DMS53 treated with DMSO at 0.1 percent for 48 hours (cell line): Measurements from ENCODE around the gene PPL.

Source experiments
- DNase-seq: peaks from one replicate; lab custom pipeline; 2025; ENCODE audit not compliant: unreplicated experiment; lab: John Stamatoyannopoulos, UW

Gene PPL

DNA sequence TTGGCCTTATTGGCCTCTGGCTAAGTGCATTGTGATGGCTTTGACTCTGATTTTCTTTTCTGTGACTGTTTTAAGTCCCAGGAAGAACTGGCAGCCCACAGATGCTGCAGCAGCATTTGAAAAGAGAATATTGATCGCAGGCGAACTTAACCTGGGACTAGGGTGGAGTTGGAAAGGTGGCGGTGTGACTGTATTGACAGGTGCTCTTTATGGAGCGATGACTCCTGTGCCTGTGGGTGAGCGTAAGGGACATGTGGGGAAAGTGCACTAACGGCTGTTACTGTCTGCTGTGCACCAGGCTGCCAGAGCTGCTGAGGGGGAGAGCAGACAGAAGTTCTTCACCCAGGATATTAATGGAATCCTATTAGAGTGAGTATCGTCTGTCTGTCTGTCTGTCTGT, 68.4 kb downstream of the PPL start:
- DNase-seq, result no peak

DNA sequence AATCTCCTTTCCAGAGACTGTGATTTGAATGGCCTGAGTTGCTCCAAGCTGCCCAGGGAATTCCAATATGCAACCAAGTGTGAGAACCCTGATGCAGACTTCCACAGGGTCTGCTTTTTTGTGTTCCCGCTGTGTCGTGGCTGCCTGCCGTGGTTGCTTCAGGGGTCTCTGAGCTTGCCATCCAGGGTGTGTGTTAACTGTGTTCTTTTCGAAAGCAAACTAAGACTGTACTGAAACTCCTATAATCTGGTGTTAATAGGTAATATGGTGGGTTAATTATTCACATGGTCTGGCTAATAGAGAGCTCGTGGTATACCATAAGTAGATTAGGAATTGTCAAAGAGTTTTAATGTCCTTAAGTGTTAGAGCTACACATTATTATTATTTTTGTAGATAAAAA, 68.9 kb downstream of the PPL start:
- DNase-seq, result no peak

DNA sequence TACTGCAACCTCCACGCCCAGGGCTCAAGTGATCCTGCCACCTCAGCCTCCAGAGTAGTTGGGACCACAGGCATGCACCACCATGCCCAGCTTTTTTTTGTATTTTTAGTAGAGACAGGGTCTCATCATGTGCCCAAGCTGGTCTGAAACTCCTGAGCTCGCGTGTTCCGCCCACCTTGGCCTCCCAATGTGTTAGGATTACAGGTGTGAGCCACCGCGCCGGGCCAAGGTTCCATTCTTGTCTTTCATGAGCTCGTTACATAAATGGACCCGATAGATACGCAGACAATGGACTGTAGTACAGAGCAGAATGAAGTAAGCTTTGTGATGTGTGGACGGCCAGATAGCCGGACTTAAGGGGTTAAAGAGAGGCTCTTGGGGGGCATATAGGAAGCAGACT, 70.4 kb downstream of the PPL start:
- no peak for DNase-seq

DNA sequence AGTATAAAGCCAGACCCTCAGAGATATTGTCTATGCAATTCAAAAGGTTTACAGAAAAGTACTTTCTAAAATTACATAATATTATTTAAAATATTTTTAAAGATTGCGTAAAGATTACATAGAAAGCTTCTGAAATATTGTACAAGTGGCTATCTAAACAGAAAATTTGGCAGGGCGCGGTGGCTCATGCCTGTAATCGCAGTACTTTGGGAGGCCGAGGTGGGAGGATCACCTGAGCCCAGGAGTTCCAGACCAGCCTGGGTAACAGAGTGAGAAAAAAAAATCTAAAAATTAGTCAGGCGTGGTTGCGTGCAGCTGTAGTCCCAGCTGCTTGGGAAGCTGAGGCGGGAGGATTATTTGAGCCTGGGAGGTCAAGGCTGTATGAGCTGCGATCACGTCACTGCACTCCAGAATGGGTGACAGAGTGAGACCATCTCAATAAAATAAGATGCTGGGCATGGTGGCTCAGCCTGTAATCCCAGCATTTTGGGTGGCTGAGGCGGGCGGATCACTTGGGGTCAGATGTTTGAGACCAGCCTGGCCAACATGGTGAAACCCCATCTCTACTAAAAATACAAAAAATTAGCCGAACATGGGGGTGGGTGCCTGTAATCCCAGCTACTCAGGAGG, 71.6 kb downstream of the PPL start:
- no peak for DNase-seq

DNA sequence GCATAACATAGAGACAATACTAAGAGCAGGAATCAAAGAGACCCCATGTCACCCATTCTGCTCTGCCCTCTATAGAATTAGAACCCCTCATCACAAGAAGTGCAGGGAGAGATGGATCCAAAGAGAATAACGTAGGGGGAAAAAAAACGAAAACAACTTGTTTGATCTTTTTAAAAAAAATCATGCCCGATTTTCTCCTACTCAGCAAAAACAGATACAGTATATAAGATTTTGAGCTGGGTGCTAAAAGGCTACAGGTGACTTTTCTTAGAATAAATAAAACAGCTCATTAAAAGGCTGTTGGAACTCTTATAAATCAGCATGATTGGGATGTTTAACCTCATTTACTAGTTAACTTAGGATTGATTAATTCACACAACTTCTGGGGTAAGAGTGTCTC, 72.2 kb downstream of the PPL start:
- no peak for DNase-seq

DNA sequence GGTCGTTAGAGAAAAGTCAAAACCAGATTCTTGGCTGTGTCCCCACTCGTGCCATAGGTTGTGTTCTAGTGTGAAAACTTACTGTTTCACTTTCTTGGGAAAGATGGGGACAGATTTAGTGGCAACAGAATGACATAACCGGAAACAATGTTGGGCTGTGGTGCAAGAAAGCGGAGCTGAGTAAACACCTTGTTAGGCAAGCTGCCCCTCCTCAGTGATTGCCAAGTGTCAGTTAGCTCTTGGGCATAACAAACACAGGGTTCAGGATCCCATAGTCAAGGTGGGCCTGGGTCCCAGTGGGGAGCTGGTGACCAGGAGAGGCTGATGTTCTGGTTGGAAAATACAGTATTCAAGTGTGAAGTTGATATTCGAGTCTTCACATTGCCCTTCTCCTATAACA, 74.3 kb downstream of the PPL start:
- DNase-seq, result no peak

DNA sequence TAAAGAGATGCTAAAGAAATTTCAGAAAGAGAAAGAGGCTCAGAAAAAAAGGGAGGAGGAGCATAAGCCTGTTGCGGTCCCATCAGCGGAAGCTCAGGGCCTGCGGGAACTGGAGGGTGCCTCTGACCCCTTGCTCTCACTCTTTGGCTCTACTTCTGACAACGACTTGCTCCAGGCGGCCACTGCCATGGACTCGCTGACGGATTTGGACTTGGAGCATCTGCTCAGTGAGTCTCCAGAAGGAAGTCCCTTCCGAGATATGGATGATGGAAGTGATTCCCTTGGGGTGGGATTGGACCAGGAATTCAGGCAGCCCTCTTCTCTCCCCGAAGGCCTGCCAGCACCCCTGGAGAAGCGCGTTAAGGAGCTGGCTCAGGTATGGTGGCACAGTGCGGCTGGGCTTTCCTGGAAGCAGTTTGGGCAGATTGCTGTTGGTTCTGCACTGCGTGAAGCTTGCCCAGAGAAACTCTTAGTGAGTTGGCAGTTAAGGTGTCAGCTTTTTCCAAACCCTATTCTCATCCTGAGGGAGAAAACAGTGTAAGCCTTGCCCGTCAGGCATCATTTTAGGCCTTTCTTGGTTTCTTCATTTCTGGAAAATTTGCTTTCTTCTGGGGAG, 76.1 kb downstream of the PPL start:
- DNase-seq, result no peak

DNA sequence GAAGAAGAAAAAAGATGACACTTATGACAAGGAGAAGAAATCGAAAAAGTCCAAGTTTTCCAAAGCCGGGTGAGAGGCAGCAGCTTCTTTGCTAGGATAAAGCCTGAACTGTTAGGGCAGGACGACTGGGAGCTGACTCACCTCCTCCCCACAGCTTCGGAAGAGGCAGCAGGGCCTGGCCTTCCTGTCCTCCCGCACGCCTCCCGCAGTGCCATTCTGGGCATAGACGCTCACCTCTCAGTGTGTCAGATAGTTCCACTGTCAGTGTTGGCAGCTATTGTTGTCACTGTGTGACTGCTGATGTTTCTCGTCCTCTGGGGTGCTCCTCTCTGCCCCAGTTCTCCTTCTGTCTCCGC, 77.1 kb downstream of the PPL start:
- no peak for DNase-seq

DNA sequence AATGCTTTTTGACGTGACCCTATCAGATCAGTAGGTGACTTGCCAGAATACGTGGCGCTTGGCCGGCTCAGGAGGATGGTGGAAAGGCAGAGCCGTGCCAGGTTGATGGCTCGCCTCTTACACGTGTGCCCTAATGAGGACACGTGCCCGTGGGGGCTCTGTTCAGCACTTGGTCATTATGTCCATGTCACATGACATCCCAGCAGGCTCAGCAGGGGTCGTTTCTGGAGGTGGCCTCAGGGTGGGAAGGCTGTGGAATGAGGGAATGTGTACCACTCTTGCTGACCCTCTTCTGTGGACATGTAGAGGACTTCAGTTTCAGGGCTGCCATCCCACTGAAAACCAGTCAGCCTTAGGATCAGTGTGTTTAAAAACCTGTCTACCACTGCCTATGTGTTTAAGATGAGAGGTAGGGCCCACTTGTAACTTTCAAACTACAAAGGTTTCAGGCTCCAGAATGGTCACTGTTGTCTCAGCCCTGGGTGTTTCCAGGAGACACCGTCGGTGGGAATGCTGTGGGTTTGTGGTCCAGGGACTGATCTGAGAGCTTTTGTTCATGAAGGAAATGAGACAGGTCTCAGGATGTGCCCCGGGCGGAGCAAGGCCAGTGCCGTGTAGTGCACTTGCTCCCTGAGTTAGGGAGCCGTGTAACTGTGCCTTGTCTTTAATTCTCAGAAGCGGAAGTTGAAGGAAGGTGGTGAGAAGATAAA, 77.6 kb downstream of the PPL start:
- DNase-seq, result no peak

DNA sequence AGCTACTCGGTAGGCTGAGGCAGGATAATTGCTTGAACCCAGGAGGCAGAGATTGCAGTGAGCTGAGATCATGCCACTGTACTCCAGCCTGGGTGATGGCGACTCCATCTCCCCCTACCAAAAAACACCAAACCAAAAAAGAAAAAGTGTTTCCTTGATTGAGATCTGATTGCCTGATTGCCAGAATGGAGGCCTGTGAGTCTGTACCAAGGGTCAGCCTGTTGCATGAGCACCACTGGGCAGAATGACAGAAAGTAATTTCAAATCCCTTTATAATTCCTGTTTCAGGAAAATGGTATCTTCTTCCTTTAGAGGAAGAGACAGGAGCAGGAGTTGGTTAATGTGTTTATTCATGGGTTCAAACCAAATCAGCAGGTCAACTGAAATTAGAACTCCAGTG, 81.1 kb downstream of the PPL start:
- no peak for DNase-seq

DNA sequence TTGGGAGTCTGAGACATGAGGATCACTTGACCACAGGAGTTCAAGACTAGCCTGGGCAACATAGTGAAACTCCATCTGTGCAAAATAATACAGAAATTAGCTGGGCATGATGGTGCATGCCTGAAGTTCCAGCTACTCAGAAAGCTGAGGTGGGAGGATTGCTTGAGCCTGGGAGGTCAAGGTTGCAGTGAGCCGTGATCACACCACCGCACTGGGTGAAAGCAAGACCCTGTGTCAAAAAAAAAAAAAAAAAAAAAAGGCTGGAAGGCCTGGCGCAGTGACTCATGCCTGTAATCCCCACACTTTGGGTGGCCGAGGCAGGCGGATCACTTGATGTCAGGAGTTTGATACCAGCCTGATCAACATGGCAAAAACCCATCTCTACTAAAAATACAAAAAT, 81.6 kb downstream of the PPL start:
- no peak for DNase-seq

DNA sequence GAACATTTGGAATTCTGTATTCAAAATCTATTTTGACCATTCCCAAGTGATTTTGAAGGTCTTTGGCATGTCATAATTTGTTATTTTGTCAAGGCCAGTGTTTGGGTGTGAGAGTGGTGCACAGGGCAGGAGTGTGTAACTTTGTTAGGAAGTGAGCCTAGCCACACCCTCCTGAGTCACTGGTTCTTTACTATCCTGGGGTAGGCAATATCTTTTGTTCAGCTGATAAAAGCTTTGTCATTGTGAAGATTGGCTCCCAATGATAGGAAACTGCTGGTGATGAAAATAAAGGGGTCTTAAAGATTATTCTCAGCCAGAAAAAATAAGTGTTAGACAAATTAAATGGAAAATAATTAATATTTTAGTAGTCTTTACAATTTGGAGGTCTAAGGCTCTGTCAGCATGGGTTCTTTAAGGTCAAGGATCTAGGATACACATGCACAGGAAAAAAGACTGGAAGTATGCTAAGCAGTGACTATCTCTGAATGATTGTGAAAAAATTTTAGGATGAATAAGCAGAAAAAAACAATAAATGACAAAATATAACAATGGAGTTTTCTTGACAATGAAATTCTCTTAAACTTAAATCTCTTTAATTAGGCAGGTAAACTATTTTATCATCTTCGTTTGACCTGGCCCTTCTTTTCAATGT, 84.6 kb downstream of the PPL start:
- no peak for DNase-seq

DNA sequence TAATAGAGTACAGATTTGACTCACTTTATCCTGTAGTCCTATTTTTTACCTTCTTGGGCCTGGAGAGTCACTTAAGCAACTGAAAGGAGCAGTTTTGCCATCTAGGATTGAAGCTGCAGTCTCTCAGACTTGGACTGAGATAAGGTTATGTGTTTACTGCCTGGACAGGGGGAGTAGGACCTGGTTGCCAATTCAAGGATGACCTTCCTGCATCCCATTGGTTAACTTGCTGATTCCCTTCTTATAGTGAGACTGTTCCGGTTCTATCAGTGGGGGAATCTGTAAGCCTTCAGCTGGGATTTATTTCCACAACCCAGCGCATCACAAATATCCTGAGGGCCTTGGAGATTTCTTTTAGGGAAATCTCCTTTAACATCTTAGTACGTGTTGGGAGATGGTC, 86.7 kb downstream of the PPL start:
- no peak for DNase-seq

DNA sequence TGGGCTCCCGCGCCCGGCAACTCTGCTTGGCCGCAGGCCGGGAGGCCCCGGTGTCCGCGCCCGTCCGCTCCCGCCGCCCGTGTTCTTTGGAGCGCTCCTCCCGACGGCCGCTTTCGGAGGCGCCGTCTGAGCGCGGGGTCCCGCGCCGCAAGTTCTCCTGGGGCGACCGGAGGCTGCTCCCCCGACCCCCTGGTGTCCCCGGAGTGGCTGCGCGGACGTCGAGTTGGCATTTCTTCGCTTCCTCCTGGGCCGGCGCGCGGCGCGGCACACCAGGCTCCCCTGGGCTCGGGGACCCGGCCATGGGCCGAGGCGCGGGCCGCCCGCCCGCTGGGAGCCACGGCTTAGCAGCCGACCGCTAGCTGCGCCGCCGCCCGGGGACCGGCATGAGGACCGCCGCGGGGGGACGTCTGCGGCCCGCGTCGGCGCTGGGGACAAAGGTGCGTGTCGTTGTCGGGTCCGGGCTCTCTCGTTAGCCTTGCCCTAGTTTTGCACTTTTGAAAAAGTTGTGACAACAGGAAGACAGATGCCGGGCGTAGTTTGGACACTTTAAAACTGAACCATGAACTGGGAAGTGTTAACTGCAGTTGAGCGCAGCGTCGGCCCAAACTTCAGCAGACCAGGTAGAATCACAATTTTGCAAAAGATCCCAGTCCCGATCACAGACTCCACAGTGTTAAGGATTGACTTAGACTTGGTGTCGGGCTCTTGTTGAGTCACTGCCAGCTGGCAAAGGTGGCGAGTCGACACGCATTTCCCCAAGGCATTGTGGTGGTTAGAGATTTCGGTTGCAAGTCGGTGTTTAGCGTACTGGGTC, 89.0 kb downstream of the PPL start:
- DNase-seq, result peak; percentile 9

DNA sequence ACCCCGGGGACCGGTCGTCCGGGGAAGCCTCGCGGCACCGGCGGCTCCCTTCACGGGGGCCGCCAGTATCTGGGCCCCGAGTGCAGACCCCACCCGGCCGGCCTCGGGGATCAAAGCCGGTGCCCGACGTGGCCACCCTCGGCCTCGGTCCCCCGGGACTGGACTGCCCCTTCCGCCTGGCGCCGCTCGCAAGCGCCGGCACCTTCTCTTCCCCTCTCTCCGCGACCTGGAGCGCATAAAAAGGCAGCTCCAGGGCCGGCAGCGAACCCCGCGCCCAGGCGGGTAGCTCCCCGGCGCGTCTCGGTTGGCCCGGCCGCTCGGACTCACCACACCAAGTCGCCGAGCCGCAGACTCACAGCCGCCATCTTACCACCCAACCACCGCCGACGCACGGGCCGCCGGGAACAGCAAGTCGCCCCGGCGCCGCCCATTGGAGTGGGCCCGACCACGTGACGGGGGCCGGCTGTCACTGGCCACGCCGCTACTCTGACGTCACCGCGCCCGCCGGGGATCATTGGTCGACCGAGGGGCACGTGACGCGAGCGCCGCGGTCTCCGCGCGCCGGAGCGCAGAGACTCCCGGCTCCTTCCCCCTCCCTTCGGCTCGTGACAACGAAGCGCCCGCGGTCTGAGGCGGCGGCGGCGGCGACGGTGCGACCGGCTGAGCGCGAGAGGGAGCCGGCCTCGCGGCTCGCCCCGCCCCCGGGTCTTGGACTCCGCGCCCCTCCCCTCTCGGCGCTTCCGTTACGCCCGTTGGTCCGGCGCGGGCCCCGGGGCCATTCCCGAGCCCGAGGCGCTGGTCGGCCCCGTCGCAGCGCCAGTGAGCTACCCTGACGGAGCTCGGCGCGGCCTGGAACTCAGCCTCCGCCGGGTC, 89.8 kb downstream of the PPL start, which contains the start of the genes GLYR1 and UBN1:
Gene GLYR1 (minus strand): TSS at position 388 of the 873 bp plus-strand sequence. CDS start 23 bp downstream, at position 365.
Gene UBN1 (plus strand): TSS at position 581 of the 873 bp plus-strand sequence. CDS start 5,437 bp downstream, outside the sequence.
- DNase-seq, result peak; percentile 81

DNA sequence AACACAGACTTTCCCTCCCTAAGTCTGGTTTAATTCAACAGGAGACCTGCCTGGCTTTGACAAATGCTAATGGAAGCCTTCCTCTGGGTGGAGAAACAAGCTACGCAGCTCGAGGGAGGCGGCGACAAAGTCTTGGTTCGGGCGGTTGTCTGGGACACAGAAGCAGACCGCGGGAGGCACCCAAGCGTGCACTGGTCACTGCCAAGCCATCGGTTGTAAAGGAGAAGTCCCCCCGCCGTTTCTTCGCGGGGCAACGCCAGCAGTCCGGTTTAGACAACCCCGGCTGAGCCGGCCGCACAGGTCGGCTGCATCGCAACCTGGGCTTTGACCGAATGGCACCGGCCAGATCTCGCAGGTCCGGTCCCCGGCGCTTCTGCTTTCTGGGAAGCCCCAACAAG, 90.4 kb downstream of the PPL start:
- no peak for DNase-seq

DNA sequence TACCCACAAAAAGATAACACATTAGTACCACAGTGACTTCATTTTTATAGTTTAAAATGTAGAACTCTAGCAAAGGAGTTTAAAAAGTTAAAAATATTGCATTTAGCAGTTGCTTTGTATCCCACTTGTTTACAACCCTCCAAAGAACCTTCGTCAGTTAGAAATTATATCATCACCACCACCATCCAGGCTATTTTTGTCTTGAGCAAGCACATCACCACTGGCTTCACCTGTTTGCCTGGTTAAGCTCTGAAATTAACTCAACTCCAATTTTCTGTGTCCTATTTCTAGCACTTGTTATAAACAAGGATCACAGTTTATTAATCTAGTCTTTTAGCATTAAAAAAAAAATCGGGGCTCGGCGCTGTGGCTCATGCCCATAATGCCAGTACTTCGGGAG, 96.0 kb downstream of the PPL start:
- DNase-seq, result no peak

DNA sequence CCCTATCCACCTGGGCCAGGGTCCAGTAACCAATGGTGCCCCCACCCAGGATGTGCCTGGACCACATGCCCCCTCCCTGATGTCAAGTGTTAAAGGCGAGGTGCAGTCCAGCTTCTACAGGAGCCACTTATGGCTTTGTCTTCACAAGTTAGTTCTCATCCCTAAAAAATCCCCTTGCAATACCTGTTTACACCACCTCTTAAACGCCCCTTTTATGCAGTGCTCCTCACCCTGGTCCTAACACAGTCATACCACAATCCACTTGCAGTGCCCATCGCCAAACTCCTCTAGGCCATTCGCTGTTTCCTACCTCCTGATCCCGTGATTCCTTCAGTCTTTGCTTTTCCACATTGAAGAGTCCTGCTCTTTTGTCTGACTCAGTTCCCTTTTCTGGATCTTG, 97.0 kb downstream of the PPL start:
- DNase-seq, result no peak

DNA sequence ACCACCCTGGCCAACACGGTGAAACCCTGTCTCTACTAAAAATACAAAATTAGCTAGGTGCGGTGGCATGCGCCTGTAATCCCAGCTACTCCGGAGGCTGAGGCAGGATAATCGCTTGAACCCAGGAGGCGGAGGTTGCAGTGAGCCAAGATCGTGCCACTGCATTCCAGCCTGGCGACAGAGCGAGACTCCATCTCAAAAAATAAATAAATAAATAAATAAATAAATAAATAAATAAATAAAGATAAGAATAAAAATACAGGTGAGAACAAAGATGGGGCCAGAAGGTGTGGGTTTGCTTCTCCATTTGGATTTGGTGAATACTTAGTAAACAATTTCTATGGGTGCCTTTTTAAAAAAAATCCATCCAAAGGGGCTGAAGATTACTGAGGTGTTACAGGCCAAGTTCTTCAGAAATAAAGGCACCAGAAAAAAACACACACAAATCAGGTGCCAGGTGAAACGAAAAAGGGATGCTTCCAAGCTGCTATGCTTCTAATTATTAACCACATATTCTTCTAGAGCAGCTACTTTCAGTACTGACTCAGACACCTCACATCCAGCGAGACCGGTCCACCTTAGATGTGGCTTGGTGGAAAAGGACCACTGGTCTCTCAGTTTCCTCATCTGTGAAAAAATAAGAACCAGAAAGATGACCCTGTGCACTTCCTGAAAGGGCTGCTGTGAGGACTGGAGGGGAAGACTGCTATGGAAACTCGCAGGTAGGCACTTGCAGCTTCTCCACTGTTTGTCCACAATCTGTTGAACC, 99.0 kb downstream of the PPL start:
- no peak for DNase-seq
